HCT116 (cell line): ENCODE results near the gene B3GNT2. TPM values are rescaled to one million over a fixed set of nuclear protein-coding genes. Genes with fewer than 3 reads are reported as not detected.

ENCODE experiments used
- ATAC-seq: fragments of 200-7000 bp; cut with Tn5 transposase; 2 replicates; pipeline ENCODE4 v1.9.1; 2020; ENCODE audit warnings: mild to moderate bottlenecking, moderate library complexity
- BruUV-seq: library from RNA; stranded (reverse); fragments of 400-500 nt; replicated peaks from 2 replicates; lab custom pipeline; 2021; lab: Mats Ljungman, UMichigan
- CTCF ChIA-PET: fragments of 300-600 bp; sonication (Branson Sonifier 250); formaldehyde crosslinking; loops from one replicate; lab custom pipeline; 2021; ENCODE audit warnings: antibody characterized with exemption; lab: Charles Lee
- POLR2A ChIA-PET: fragments of 300-600, 350-600 bp; sonication (Branson Sonifier 250); formaldehyde crosslinking; loops from one replicate; lab custom pipeline; 2021; ENCODE audit warnings: antibody characterized with exemption; lab: Charles Lee
- RAD21 ChIA-PET, 2 experiments: fragments of 300-600 bp; sonication (Branson Sonifier 250); formaldehyde crosslinking; loops; one replicate each; lab custom pipeline; 2023; ENCODE audit warnings: low total read pairs in 2 of 2; ENCODE audit not compliant: uncharacterized antibody in 2 of 2, unreplicated experiment in 2 of 2, low non-redundant PET in 1 of 2; lab: Charles Lee
- DNase-seq: peaks from one replicate; pipeline ENCODE4 v3.0.0-alpha.2; 2010; ENCODE audit warnings: low read depth, low spot score
- H2AFZ ChIP-seq: fragments of 200-600 bp; shearing (Covaris generic), sonication (generic); 2 replicates; pipeline ENCODE4 v1.6.1; 2017; ENCODE audit warnings: low read depth, mixed run types, mixed read lengths, antibody characterized with exemption, low read length; ENCODE audit not compliant: poor library complexity, severe bottlenecking
- H3K27ac ChIP-seq: 2 replicates; pipeline ENCODE4 v1.5.1; 2012; ENCODE audit warnings: low read depth, low read length
- H3K27me3 ChIP-seq: fragments of 200-600 bp; sonication (generic); 2 replicates; pipeline ENCODE4 v1.6.1; 2016; ENCODE audit warnings: mixed run types, low read length, mixed read lengths; ENCODE audit not compliant: insufficient read depth
- H3K36me3 ChIP-seq, 2 experiments: fragments of 200-500 bp in 1 of 2; fragments of 200-600 bp in 1 of 2; sonication (Bioruptor generic) in 1 of 2; sonication (generic) in 1 of 2; 2 replicates each; pipeline versions ENCODE4 v1.5.1 to v1.6.1; 2014 to 2016; ENCODE audit warnings: low read length in 2 of 2, inconsistent platforms in 1 of 2, mixed read lengths in 1 of 2, mixed run types in 1 of 2; ENCODE audit not compliant: insufficient read depth in 2 of 2, control insufficient read depth in 1 of 2
- H3K4me1 ChIP-seq, 2 experiments: fragments of 200-600 bp in 1 of 2; sonication (generic) in 1 of 2; 2 replicates each; pipeline versions ENCODE4 v1.5.1 to v1.6.1; 2012 to 2017; ENCODE audit warnings: low read length in 2 of 2, inconsistent platforms in 1 of 2, mild to moderate bottlenecking in 1 of 2, mixed read lengths in 1 of 2, mixed run types in 1 of 2, moderate library complexity in 1 of 2; ENCODE audit not compliant: insufficient read depth in 2 of 2, control insufficient read depth in 1 of 2
- H3K4me2 ChIP-seq: fragments of 200-600 bp; sonication (generic); 2 replicates; pipeline ENCODE4 v1.6.1; 2017; ENCODE audit warnings: mixed run types, low read length, mixed read lengths
- H3K4me3 ChIP-seq, 2 experiments: fragments of 200-600 bp in 1 of 2; sonication (generic) in 1 of 2; replicated peaks in 1 of 2; 2 replicates each; pipeline ENCODE4 v1.5.1; 2011 to 2016; ENCODE audit warnings: low read length in 2 of 2, control low read depth in 1 of 2, low read depth in 1 of 2, mild to moderate bottlenecking in 1 of 2, mixed read lengths in 1 of 2, mixed run types in 1 of 2
- H3K79me2 ChIP-seq: fragments of 200-600 bp; sonication (generic); 2 replicates; pipeline ENCODE4 v1.6.1; 2017; ENCODE audit warnings: mild to moderate bottlenecking, mixed run types, low read length, moderate library complexity, mixed read lengths; ENCODE audit not compliant: insufficient read depth
- H3K9ac ChIP-seq: fragments of 200-600 bp; sonication (generic); 2 replicates; pipeline ENCODE4 v1.6.1; 2016; ENCODE audit warnings: low read length, mixed read lengths
- H3K9me2 ChIP-seq: fragments of 200-600 bp; sonication (generic), shearing (Covaris generic); 2 replicates; pipeline ENCODE4 v1.6.1; 2017; ENCODE audit warnings: mixed run types, mild to moderate bottlenecking, moderate library complexity; ENCODE audit not compliant: insufficient read depth
- H3K9me3 ChIP-seq, 2 experiments: fragments of 200-500 bp in 1 of 2; fragments of 200-600 bp in 1 of 2; sonication (Bioruptor generic) in 1 of 2; sonication (generic) in 1 of 2; 2 replicates each; pipeline ENCODE4 v1.6.1; 2014 to 2017; ENCODE audit warnings: low read length in 2 of 2, mixed read lengths in 2 of 2, inconsistent platforms in 1 of 2, low read depth in 1 of 2, mild to moderate bottlenecking in 1 of 2, mixed run types in 1 of 2, moderate library complexity in 1 of 2; ENCODE audit not compliant: control insufficient read depth in 1 of 2, insufficient read depth in 1 of 2
- H4K20me1 ChIP-seq: fragments of 200-600 bp; sonication (generic), shearing (Covaris generic); 2 replicates; pipeline ENCODE4 v1.6.1; 2017; ENCODE audit warnings: mixed run types, mild to moderate bottlenecking, moderate library complexity; ENCODE audit not compliant: insufficient read depth
- ATF3 ChIP-seq: IDR thresholded peaks from 2 replicates; pipeline ENCODE4 v1.6.1; 2012
- CBX3 ChIP-seq: IDR thresholded peaks from 2 replicates; pipeline ENCODE4 v1.6.1; 2012; ENCODE audit warnings: low read depth
- CTCF ChIP-seq, 3 experiments: fragments of 200-600 bp in 1 of 3; sonication (generic) in 1 of 3; IDR thresholded peaks in 2 of 3; conservative IDR thresholded peaks in 1 of 3; 2 replicates each; pipeline ENCODE4 v1.5.1; 2012 to 2017; ENCODE audit warnings: low read depth in 2 of 3, low read length in 2 of 3, antibody characterized with exemption in 1 of 3, borderline replicate concordance in 1 of 3, control low read depth in 1 of 3, mild to moderate bottlenecking in 1 of 3, mixed read lengths in 1 of 3, mixed run types in 1 of 3, moderate library complexity in 1 of 3; ENCODE audit not compliant: insufficient read depth in 1 of 3
- ELF1 ChIP-seq: IDR thresholded peaks from 2 replicates; pipeline ENCODE4 v1.6.1; 2012; ENCODE audit warnings: low read depth, borderline replicate concordance
- EZH2phosphoT487 ChIP-seq: fragments of 200-600 bp; IDR thresholded peaks from 2 replicates; pipeline ENCODE4 v1.6.1; 2018; ENCODE audit warnings: antibody characterized with exemption, borderline replicate concordance
- JUND ChIP-seq: IDR thresholded peaks from 2 replicates; pipeline ENCODE4 v1.6.1; 2012
- POLR2A ChIP-seq: IDR thresholded peaks from 2 replicates; pipeline ENCODE4 v1.7.0; 2011; ENCODE audit warnings: borderline replicate concordance; ENCODE audit not compliant: insufficient read depth, insufficient read length; ENCODE audit errors: extremely low read depth
- RAD21 ChIP-seq: IDR thresholded peaks from 2 replicates; pipeline ENCODE4 v1.6.1; 2012; ENCODE audit warnings: low read depth, mild to moderate bottlenecking
- REST ChIP-seq: IDR thresholded peaks from 2 replicates; pipeline ENCODE4 v1.6.1; 2012; ENCODE audit warnings: low read depth
- SIN3A ChIP-seq: IDR thresholded peaks from 2 replicates; pipeline ENCODE4 v1.6.1; 2012; ENCODE audit warnings: low read depth
- TCF7L2 ChIP-seq: IDR thresholded peaks from 2 replicates; pipeline ENCODE4 v1.7.0; 2011; ENCODE audit warnings: borderline replicate concordance, inconsistent platforms; ENCODE audit not compliant: insufficient read depth, insufficient read length; ENCODE audit errors: extremely low read depth
- YY1 ChIP-seq: IDR thresholded peaks from 2 replicates; pipeline ENCODE4 v1.6.1; 2011; ENCODE audit warnings: low read length, low read depth, moderate library complexity, mild to moderate bottlenecking; ENCODE audit not compliant: insufficient replicate concordance; ENCODE audit errors: extremely low read depth
- ZBTB33 ChIP-seq: IDR thresholded peaks from 2 replicates; pipeline ENCODE4 v1.6.1; 2011; ENCODE audit warnings: mild to moderate bottlenecking, low read length, moderate library complexity; ENCODE audit not compliant: insufficient replicate concordance; ENCODE audit errors: extremely low read depth
- intact Hi-C: fragments of 100-400 bp; cut with micrococcal nuclease; formaldehyde crosslinking; loops from 2 replicates; pipeline ENCODE4 v1.10.0; 2022
- total RNA-seq: library from RNA; stranded (reverse); gene quantifications from one replicate; pipeline ENCODE4 v1.2.1, GENCODE V29; 2021; ENCODE audit not compliant: unreplicated experiment

The B3GNT2 gene
- total RNA-seq, 1 experiment from 2014 or later: 21.5 TPM

DNA sequence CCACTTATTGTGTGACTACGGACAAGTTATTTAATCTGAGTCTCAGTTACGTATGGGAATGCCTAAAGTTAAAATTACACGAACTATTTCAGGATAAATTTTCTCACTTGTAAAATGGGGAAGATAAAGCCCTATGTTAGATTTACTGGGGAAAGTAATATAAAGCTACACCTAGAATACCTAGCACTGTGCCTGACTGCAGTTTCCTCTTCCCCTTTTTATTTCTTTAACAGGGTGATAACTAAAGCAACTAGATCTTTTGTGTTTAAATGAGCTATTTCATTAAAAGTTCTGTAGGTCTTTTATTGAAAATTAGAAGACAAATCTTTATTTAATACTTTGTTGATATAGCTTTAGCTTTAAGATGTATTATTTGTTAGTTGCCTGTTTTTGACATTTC, 5.0 kb downstream of the B3GNT2 start:
- intact Hi-C loops: no loop called here
- Histone ChIP-seq H3K27me3 (no peaks in the 10 kb centered on the region), H3K9me2 (no peaks in the 10 kb centered on the region), H3K4me3 (no peak overlapping the region), H3K4me2 (no peak overlapping the region), H3K4me1 (peaks cover 0 to 13% of the 10 kb centered on the region in 2 experiments; a peak in 3 of 4 replicates), H3K9ac (no peak overlapping the region), H3K36me3 (no peaks in the 10 kb centered on the region), H3K9me3 (no peaks in the 10 kb centered on the region), H2AFZ (no peak overlapping the region), H3K27ac (no peak overlapping the region), H3K79me2 (peaks cover 96% of the 10 kb centered on the region), H4K20me1 (peaks cover 22% of the 10 kb centered on the region; the same call in 1 of the 2 replicates)
- POLR2A ChIA-PET: no interaction called here
- CTCF ChIA-PET: no interaction called here
- no TSS peak for BruUV-seq
- RAD21 ChIA-PET: no interaction called here
- no peak for DNase-seq
- no peak for ATAC-seq
- TF ChIP-seq ELF1: no peak
- TF ChIP-seq JUND: no peak
- no peak for TF ChIP-seq ZBTB33
- TF ChIP-seq ATF3: no peak
- TF ChIP-seq YY1: no peak
- TF ChIP-seq SIN3A: no peak
- TF ChIP-seq POLR2A: no peak
- TF ChIP-seq CBX3: no peak
- no peak for TF ChIP-seq RAD21
- no peak for TF ChIP-seq REST
- TF ChIP-seq TCF7L2: no peak
- TF ChIP-seq EZH2phosphoT487: no peak
- no peak for TF ChIP-seq CTCF (IDR thresholded peaks at IDR 0.05 in 2 of 3, conservative IDR thresholded peaks at IDR 0.05 in 1 of 3; ENCODE audit: borderline replicate concordance in 1 of 3, insufficient read depth in 1 of 3, low read depth in 2 of 3, low read length in 2 of 3)
